GM18511 (cell line): ENCODE data around the gene HOXA1.

Source experiments
- ATAC-seq: cut with Tn5 transposase; IDR thresholded peaks from one replicate; pipeline ENCODE4 v1.9.1; 2021; ENCODE audit warnings: mild to moderate bottlenecking, moderate library complexity; ENCODE audit not compliant: unreplicated experiment

Gene HOXA1

DNA sequence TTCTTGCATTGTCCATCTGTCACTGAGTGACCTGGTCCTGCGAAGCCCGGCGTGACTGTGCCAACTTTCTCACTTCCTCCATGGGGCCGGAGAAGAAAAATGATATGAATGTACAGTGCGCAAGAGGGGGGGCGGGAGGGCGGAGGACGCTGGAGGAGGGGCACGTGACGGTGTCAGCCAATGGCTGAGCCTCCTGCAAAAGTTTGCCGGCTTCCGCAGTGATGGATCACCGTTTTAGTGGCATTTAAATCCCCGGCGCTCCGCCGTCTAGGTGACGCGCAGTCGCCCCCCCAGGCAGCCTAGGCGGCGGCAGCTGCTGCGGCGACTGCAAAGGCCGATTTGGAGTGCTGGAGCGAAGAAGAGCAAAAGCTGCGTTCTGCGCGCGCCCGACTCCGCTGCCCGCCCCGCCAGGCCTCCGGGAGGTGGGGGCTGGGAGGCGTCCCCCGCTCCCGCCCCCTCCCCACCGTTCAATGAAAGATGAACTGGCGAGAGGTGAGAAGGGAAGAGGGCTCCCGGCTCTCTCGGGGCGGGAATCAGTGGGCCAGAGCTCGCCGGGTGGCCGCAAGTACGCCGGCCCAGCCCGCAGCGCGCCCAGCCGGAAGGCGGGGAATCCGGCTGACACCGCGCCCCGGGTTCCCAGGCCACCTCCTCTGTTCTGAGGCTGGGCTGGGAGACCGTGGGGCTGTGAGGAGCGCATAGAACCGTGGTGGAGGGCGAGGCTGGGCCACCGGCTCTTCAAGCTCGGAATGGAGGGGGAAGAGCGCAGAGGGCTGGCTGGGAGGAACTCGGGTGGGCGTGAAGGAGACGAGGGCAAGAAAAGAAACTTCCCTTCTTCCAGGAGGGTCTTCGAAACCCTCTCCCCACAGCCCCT is at the start of gene HOXA1:
Gene HOXA1, minus strand, starts transcription at position 104 of the 871 bp plus-strand sequence. Its CDS starts 88 bp downstream, at position 16.
- peak; percentile 85 for ATAC-seq

DNA sequence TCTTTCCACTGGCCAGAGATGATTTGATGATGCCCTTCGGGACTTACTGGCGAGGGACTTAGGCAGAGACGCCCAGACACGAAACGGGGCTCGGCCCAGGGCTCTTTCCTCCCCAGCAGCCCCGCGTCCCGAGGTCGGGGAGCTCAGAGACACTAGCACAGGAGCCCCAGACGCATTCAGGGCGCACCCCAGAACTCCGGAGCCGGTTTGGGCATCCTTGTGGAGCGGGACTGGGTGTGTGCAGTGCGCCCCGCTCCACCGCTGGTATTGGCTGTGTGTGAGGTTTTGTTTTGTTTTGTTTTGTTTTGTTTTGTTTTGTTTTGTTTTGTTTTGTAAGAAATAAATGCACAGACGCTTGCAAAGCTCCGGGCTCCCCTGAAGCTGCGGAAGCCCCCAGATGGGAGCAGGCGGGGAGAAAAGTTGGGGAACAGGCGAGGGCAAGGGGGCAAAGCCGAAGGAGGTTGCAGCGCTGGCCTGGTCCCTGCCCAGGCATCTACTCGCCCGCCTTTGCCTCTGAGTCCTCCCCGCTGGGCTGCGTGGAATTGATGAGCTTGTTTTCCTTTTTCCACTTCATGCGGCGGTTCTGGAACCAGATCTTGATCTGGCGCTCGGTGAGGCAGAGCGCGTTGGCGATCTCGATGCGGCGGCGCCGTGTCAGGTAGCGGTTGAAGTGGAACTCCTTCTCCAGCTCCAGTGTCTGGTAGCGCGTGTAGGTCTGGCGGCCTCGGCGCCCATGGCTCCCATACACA is 49.5 kb upstream of the HOXA1 start:
- ATAC-seq: no peak

DNA sequence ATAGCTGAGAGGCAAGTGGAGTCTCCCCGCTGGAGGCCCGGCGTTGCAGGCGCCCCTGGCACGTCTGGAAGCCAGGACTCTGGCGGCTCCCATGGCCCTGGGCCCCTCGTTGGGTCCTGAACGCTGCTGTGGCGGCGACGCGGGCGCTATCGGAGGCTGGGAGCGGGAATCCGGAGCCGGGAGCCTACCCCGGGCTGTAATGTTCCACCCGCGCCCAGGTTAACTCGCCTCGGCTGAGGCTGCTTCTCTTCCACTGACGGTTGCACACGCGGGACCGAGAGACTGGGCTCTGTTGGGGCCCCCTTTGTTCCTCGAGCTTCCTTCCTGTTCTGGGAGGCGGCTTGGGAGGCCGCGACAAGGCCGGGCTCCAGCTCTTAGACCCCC is 49.0 kb upstream of the HOXA1 start:
- no peak for ATAC-seq

DNA sequence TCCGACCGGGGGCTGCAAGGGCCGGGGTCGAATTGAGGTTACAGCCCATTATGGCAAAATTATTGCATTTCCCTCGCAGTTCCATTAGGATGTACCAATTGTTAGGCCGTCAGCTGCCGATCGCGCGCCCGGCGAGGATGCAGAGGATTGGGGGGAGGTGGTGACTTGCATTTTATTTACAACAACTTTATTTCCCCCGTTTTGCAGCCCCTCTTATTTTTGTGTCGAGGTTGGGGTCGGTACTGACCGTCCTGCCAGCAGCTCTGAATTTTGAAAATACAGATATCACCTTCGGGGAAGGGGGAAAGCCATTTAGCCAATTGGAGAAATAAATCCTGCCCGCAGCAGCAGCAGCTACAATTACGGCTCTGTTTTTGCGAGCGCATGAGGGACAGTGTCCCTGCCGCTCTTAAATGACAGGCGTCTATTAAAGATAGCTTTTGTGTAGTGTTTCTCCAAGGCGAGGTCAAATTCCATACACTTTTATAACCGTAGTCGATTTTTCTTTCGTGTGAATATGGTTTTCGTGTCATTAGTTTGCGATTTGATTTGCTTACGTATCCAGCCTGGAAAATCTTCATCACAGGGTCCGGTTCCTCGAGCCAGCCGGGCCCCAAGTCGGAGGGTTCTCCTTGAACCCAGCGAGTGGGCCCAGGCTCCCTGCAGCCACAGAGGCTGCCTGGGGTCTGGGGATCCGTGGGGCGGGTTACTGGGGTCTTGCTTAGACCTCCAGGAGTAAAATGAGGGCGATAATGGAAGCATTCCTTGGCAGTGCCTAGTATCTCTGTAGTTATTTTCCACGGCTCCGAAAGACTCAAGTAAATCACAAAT is 48.4 kb upstream of the HOXA1 start:
- ATAC-seq: no peak

DNA sequence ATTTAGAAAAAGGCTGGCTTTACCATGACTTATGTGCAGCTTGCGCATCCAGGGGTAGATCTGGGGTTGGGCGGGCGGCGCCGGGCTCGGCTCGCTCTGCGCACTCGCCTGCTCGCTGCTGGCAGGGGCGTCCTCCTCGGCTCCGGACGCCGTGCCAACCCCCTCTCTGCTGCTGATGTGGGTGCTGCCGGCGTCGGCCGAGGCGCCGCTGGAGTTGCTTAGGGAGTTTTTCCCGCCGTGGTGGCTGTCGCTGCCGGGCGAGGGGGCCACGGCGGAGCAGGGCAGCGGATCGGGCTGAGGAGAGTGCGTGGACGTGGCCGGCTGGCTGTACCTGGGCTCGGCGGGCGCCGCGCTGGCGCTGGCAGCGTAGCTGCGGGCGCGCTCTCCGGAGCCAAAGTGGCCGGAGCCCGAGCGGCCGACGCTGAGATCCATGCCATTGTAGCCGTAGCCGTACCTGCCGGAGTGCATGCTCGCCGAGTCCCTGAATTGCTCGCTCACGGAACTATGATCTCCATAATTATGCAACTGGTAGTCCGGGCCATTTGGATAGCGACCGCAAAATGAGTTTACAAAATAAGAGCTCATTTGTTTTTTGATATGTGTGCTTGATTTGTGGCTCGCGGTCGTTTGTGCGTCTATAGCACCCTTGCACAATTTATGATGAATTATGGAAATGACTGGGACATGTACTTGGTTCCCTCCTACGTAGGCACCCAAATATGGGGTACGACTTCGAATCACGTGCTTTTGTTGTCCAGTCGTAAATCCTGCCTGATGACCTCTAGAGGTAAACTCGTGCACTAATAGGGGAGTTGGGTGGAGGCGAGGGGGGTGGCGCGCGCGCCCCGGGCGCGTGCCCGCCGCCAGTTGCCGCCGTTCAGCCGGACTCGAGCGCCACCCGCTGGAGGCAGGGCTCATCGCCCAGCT is 47.5 kb upstream of the HOXA1 start, which contains the start of gene HOXA5:
Gene HOXA5, minus strand, starts transcription at position 659 of the 927 bp plus-strand sequence. Its CDS starts 74 bp downstream, at position 585.
- peak; percentile 71 for ATAC-seq

DNA sequence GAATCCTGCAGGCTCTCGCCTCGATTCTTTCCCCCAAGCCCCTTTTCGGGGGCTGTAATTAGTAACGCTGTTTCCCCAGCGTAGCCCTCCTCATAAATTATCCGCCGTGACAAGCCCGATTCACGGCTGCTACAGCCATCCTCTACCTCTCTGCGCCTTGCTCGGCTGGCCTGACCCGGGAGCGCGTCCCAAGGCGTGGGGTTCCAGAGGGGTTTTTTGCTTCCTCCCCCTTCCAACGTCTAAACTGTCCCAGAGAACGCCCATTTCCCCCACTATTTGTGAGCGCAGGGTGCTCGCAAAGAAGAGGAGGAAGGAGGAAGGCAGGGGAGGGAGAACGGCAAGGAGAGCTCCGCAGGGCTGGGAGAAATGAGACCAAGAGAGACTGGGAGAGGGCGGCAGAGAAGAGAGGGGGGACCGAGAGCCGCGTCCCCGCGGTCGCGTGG is 46.8 kb upstream of the HOXA1 start:
- ATAC-seq: no peak

DNA sequence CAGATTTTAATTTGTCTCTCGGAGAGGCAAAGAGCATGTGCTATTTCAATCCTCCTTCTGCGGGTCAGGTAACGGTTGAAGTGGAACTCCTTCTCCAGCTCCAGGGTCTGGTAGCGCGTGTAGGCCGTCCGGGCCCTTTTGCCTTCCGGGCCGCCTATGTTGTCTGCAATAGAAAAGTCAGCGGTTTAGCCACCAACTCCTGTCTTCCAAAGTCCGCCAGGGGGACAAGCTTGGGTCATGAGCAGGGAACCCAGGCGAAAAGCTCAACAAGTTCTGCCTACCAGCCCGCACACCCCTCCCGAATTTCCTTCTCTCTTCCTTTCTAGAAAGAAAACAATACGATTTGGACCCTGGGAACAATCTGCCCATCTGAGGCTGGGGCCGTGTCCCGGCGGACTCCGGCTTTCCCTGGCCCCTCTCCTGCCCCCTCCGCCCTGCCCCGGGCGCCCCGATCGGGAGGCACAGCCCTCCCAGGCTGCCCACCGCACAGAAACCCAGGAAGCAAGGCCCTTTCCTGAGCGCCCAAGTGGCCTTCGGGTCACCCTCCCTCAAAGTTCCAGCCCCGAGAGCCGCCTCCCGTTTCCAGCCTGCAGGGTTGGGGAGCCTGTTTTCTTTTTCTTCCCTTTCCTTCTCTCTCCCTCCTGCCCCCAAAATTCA is 46.3 kb upstream of the HOXA1 start:
- no peak for ATAC-seq

DNA sequence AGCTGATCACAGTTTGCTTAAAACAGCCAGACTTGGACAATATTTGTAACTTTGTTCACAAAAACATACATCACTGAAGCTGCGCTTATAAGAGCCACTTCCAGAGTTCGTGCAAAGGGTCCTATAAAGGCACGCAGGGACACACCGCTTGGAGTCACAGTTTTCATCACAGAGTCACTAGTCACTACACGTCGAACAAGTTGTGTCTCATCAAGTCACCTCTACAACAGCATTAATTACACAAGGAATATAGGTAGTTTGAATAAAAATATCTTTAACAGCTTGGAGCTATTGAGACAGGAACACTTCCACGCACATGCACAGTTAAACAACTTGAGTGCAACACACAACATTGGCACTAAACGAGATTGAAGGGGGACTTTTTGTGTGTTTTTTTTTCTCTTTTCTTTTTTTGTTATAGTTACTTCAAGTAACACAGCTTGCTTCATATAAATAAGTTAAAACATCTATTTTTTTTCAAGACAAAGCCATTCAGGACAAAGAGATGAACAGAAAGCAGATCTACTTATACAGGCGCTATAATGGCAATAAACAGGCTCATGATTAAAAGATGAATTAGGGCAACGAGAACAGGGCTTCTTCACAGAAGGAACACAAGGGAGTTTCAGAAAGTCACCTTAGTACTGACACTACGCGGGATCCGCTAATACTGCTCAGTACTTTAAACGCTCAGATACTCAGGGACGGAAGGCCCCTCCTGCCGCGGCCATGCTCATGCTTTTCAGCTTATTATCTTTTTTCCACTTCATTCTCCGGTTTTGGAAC is 45.5 kb upstream of the HOXA1 start:
- no peak for ATAC-seq

DNA sequence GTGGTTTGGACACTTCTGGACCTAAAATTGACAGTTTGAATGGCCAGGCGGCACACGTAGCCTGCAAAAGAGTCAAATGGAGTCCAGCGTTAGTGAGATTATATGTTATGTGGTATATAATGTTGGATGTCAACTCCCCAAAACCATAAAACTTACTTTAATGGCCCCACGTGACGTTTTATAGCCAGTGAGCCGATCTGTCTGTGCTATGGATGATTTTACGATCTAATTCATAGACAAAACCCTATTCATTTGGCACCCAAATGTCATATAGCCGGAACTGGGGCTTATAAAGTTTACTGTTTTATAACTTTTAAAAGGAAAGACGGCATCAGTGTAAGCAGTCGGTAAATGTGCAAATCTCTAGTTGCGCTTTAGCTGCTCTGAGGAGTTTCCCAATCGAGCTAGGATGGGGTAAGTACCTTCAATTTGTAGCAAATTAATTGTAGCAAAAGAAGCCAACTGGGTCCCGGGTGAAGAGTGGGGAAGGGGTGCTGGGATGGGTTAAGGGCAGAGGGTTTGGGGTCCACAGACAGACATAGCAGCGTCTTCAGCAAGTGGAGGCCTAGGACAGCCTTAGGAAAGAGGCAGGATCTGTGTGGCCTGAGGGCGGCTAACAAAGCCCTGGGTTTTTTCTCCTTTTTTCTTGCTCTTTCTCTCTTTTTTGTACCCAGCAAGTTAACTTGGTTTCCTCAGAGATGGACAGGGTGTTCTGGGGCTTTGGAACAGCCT is 44.5 kb upstream of the HOXA1 start:
- no peak for ATAC-seq

DNA sequence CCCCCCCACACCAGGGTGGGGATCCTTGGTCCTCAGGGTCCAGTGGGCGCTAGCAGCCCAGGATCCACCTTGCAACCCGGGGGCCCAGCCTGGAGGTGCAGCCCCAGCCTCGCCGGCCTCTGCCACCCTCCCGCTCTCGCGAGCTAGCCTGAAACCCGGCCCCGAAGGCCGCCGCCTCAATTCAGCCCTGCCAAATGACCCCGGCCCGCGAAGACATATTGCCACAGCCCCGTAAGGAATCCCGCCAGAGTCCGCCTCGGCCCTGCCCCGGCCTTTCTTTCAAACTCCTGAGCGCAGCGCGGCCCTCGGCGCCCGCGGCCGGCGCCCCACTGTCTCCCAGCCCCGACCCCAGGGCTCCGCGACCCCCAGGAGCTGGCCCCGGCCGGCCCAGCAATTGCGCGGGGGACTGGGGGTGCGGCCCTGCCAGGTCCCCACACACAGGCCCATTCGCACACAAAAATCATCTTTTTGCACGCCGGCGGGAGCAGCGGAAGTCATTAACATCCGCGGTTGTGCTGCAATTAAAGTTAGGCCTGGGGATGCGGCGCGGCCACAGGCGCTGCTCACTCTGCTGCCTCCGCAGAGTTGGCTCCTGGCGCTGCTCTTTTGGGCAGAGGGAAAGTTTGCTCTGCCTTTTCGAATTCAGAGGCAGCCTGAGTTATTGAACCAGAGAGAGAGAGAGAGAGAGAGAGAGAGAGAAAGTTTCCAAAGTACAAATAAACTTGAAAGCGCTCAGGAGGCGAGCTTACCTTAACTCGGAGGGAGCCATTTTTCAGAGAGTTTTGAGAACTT is 43.7 kb upstream of the HOXA1 start:
- ATAC-seq: no peak

DNA sequence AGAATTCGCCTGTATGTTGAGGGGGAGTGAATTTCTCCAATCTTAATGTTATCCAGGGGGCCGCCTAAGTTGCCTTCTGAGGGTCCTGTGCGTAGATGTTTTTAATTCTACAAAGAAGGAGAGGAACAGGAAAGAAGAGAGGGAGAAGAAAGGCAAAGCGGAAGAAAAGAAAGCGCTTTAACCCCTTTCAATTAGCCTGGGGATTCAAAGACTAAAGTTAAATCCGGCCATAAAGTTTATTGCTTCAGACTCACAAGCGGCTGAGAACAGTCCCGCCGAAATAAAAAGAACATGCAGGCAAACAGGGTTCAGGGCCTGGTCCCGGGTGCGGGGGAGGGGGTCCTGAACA is 43.2 kb upstream of the HOXA1 start:
- no peak for ATAC-seq

DNA sequence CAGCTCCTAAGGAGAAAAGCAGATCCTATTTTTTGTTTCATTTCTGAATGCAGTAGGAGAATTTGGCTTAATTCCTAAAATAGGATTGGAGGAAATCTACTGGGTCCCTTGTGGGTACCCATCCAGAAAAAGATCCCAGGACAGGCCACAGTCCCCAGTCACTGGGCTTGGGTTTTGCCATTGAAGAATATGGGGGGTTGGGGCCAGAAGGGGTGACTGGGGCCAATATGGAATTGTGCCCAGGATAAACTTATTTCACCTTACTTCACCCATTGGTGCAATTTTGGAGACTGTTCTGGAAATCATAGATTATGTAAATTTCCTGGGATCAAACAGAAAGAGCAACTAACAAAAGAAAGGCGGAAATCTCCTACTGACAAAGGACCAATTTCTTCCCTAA is 42.7 kb upstream of the HOXA1 start:
- ATAC-seq: no peak

DNA sequence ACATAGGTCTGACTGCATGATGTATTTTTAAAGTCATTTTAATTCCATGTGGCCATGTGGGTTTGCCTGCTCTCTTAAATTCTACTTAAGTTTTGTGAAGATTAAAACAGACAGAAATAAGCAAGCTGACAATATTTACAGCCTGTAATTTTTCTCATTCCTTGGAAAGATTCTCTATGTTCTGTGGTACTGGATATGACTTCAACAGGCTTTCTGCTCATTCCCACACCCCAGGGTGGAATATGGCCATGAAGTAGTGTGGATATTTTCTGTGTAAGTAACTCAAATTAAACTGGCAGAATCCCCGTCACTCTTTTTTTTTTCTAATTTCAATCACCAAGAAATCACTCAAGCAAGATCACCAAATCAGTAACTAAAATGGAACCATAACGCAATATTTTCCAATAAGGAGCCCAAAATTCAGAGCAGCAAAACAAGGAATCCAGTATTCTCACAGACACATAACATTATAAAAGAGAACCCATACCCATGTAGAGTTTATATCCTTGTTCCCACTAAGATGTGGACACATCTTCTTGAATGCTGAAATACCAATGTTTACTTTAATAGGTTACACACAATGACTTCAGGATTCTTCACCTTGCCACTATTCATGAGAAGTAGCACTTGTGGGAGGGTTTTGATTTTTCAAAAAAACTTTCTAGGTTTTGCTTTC is 42.0 kb upstream of the HOXA1 start:
- no peak for ATAC-seq

DNA sequence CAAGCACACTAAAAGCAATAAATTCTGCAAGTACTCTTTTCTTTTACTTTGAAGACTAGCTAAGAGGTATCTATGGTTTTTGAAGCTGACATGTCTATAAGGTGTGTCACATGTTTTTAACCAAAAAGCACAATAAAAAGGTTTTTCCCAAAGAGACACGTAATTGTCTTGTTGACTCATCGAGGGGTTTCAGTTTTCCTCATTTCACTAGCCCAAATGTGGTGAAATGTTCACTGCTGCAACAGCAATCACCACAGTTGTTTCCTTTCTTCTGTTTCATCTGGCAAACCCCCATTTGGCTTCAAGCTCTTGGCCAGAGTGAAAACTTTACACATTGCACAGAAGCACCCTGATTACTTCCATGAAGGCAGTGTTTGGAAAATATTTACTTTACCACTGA is 38.6 kb upstream of the HOXA1 start:
- ATAC-seq: no peak

DNA sequence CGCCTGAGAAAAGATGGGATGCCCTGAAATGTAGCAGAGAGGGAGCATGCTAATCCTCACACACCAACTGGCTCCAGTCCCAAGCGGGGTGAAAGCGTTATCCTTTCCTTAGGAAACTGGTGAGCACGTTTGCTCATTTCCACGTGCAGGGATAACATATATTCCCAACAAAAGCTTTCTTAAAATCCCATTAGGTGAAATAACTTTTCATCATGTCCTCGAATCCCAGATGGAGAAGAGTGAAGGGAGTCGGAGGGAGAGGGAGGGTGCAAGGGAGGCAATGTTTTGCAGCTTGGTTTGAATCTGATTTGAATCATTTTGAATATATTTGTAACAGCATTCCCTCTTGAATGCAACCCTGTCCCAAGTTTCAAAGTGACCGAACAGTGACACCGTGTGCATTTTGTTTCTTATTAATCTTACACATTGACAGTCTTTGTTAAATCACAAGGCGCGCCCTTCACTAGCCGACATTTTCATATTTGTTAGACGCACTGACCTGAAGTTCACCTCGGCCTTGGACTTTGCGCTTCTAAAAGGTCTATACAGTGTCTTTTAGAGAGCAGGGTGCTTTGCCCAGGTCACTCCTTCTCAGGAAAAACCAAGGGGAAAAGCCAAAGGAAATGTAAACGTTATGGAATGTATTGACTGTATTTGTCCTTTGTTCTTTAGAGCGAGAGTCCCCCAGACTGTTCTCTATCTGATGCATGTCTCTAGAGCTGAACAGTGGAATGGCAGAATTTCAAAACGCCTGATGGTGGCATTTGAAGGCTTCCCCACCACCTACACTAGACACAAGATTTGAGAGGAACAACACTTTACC is 37.8 kb upstream of the HOXA1 start:
- no peak for ATAC-seq

DNA sequence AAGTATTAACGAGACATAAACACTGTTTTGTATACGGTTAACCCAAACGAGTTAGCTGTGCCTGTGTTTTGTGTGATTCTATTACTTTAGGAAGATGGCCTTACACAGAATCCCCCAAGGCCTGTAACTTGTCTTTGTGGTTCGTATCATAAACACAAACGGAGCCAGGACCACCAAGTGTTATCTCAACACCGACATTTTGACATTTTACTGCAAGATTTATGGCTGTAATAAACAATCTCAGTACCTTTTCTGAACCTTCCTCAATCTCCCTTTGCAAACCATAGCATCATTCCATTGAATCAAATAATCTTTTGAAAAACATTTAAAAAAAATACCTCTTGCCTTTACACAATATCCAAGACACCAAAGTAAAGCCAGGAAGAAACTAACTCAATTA is 37.2 kb upstream of the HOXA1 start:
- no peak for ATAC-seq
